ENCODE results near the gene SLC6A7.
"Not testable (repeated sequence)": the region's sequence is repeated elsewhere in the genome, so short reads cannot be mapped to it uniquely, and the experiment has no call there.

The SLC6A7 gene

DNA sequence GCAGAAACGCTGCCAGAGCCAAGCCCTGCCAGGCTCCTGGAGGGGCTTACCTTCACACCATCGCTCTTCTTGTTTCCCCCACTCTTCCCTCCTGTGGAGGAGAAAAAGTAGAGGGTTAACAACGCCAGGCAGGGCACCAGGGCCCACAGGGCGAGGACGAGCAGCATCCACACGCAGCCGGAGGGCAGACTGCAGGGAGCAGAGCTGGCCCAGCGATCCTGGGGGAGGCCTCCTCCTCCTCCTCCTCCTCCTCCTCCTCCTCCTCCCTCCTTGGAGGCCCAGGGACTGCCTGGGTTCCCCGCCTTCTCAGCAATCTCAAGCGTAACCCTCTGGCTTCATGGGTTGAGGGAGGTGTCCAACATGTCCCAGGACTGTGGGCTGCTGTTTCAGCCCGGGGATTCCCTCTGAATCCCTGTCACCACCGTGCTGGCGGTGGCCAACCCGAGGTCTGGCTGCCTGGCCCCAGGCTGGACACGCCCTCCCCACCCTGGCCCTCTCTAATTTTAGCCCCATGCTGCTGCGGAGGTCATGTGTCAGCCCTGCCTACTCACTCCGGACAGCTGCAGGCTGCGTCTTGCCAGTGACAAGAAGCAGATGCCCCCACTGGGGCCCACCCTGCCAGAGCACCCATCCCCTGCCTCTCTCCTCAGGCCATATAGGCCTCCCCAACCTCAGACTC is 55.4 kb downstream of the SLC6A7 start:
- DNase-seq: no peak

DNA sequence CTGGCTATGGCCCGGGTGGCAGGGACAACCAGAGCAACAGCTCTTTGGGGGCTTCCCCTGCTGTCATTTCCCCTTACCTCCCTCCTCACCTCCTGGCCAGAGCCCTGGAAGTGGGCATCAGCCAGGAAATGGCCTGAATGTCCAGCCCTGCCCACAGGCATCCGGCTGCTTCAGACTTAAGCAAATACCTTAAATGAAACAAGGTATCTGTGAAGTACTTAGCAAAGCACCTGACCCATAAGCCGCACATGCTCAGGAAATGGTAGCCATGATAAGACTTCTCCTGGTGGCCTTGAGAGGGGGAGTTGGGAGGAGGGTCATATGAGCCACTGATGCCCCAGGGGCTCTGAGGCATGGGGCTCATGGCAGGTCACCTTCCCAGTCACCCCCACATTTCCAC is 55.9 kb downstream of the SLC6A7 start:
- DNase-seq: no peak

DNA sequence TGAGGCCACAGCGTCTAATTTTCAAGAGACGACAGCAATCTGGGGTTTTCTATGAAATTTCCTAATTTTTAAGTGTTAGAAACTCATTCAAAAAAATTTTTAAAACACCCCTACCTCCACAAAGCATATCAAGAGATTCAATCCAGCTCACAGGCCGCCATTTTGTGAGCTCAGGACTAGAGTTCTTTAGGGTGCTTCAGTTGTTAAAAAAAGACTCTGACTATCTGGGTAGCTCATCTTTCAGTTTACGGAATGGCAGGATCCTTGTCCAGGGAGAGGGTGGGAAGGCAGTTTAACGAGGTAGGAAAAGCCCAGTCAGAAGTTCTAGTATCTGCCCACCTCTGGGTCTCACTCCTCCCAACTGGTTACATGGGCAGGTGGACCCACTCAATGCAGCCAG is 56.6 kb downstream of the SLC6A7 start:
- DNase-seq: no peak

DNA sequence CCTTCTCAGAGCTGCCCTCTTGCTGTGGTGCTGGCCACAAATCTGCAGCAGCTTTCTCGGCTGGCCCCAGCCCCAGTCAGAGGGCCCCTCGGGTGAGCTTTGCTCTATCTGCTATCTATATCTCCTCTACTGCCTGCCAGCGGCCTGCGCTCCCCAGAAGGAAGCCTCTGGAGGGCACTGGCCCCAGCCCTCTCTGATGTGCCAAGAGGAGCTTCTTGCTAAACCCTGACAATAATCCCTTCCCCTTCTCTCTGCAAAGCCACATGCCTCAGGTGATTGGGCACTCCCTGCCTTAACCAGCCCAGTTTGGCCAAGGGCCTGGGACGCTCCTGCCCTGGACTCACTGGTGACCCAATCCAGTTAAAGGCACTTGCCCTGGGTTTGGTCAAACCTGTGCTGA is 57.0 kb downstream of the SLC6A7 start:
- DNase-seq: no peak

DNA sequence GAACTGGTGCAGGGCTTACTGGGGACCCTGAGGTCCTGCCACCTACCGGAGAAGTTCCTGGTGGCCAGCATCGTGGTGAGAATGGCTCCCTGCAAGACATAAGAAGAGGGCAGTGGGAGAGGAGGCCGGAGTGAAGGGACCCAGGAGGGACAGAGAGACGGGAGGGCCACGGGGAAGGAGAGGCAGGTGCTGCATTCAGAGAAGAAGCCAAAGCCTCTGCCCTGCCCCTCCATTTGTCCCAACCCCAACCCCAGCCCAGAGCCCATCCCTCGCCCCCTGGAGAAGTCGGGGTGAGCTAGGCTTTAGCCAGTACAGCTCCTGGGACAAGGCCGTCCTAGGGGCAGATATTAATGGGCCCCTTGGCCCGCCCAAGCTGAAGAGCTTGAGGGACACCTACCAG is 57.9 kb downstream of the SLC6A7 start:
- DNase-seq: no peak

DNA sequence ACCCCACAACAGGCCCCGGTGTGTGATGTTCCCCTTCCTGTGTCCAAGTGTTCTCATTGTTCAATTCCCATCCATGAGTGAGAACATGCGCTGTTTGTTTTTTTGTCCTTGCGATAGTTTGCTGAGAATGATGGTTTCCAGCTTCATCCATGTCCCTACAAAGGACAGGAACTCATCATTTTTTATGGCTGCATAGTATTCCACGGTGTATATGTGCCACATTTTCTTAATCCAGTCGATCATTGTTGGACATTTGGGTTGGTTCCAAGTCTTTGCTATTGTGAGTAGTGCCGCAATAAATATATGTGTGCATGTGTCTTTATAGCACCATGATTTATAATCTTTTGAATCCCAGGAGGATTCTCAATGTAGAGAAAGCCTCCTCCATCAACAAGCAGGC is 58.6 kb downstream of the SLC6A7 start:
- DNase-seq: not testable (repeated sequence)

DNA sequence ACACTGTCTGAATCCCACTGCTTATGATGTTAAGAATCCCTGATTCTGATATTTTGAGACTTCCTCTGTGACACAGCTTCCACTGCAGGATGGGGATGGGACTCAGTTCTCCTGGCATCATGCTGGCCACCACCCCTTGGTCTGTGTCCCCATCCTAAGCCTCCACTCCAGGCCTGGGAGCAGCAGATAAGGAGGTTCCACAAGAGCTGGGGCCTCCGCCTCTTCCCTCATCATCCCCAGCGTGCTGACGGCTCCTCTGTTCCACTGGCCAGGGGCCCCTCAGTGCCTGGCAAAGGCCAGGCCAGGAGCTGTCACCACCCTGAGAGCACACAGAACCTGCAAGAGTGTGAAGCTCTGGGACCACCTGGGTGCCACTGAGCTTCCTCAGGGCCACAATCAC is 59.1 kb downstream of the SLC6A7 start:
- no peak for DNase-seq

DNA sequence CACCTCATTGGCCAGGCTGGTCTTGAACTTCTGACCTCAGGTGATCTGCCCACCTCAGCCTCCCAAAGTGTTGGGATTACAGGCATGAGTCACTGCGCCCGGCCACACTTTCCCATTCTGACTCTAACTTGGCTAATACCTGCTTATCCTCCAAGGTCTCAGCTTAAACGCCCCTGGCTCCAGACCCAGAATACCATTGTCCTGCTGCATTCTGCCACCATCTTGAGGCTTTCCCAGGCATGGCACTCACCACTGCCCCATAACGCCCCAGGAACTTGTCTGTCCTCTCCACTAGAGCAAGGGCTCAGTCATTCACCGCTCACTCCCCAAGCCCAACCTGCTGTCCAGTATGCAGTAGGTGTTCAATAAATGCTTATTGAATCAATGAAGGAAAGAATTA is 59.9 kb downstream of the SLC6A7 start:
- no peak for DNase-seq

DNA sequence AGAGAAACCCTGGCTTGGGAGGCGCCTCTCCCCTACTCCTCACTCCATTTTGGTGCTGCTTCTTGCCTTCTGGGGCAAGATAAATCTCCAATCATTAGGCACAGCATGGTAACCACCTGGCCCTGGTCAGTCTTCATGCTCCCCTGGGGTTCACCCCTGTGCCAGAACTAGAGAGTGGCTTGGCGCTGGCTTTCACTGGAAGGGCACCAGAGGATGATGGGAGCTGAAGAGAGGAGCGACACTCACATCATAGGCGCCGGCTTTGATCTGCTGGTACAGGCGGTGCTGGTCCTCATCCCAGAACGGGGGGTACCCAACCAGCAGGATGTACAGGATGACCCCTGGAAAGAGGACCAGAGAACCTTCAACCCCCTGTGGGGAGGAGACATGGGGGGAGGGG is 61.6 kb downstream of the SLC6A7 start:
- no peak for DNase-seq

DNA sequence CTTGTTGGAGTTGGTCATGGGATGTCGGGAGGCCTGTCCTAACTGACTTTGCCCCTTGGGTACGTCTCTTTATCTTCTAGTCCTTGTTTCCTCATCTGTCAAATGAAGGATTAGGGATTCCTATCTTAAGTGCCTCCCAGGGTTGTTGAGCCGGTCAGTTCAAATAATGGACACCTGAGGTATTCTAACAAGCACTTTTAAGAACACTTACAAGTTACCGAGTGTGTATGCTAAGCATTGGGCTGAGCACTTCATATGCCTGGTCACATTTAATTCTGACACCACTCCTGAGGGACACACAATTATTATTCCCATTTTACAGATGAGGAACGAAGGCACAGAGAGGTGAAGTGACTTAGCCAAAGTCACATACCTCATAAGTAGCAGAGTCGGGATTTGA is 62.6 kb downstream of the SLC6A7 start:
- no peak for DNase-seq

DNA sequence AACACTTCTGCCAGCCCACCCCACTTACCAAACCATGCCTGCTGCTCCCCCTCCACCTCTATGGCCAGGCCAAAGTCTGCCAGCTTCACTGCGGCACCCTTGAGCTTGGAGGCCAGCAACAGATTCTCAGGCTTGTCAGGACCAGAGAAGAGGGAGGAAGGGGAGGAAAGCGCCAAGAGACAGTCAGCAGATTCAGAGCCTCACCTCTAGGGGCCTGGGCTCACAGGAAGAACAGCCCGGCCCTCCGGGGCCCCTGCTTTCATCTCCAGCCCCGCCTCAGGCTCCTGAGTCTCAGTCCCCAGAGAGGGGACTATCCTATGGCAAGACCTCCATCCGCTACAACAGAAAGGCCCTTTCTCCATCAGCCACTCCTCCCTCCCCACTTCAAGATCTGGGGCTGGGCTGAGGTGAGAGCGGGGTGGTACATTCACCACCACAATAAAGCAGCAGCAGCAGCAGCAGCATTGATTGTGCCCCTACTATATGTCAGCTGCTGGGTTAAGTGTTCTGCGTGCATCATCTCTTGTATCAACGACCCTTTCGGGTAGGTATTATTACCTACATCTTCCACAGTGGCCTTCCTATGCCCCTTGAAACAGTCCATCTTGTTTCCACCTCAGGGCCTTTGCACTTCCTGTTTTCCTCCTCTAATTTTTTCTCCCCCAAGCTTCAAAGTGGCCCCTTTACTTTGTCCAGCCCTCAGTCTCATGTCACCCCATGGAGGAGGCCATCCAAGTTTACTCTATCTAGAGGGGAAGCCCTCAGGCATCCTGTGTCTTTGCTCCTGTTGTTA is 63.8 kb downstream of the SLC6A7 start:
- no peak for DNase-seq

DNA sequence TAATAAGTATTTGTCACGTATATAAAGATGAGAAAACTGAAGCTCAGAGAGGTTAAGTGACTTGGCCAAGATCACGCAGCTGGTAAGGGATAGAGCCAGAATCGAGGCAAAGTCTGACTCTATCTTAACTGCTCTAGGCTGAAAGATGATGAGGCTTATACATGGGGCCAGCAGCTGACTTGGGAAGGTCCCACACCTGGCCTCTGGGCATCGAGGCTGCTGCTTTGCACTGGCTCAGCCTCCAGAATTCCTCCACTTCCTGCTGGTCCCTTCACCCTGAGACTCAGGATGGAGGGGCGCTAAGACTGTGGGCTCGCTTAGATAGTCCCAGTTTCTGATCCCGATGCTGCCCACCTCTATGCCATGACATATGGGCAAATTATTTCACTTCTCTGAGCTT is 64.5 kb downstream of the SLC6A7 start:
- no peak for DNase-seq

DNA sequence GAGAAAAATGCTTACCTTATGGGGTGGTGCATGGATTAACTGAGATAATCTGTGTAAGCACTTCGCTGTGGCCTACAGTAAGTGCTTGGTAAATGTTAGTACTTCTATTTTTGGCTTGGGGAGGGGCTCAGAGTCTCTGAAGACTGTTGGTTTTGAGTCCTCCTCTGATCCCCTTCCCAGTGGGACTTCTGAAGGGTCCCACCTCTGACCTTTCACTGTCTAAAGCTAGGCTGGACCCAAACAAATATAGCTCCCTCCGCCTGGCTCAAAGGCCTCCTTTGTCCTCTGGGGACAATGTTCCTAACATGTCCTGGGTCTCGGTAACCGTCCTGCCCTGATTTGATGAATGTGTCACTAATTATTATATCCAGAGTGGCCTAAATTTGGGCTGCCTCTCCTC is 64.9 kb downstream of the SLC6A7 start:
- DNase-seq: no peak

DNA sequence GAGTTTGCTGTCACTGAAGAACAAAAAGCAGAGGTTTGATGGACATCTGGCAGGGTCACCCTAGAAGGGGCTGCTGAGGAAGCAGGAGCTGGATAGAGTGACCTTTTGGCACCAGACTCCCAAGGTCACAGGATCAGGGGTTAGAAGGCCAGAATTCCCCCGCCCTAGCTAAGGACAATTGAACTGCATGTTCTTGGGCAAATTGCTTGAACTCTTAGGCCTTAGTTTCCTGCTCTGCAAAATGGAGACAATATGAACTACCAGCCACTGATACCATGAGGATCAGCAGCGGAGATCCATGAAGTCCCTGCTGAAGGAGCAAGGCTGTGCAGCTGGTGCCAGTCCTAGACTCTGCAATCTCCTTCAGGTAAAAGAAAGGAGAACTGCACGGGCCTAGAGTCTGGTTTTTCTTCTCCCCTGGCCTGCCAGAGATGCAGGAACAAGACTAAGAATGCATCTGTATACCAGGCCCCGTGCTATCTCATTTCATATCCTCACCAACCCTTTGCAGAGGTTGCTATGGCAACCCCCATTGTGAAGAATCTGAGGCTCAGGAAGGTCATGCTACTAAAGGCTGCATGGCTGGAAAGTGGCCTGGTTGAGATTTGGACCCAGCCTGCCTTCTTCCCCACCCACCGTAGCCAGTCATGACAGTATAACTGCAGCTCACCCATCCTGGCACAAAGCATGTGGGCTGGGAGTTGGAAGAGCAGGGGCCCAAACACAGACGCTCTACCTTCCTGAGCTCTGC is 66.0 kb downstream of the SLC6A7 start:
- DNase-seq: no peak

DNA sequence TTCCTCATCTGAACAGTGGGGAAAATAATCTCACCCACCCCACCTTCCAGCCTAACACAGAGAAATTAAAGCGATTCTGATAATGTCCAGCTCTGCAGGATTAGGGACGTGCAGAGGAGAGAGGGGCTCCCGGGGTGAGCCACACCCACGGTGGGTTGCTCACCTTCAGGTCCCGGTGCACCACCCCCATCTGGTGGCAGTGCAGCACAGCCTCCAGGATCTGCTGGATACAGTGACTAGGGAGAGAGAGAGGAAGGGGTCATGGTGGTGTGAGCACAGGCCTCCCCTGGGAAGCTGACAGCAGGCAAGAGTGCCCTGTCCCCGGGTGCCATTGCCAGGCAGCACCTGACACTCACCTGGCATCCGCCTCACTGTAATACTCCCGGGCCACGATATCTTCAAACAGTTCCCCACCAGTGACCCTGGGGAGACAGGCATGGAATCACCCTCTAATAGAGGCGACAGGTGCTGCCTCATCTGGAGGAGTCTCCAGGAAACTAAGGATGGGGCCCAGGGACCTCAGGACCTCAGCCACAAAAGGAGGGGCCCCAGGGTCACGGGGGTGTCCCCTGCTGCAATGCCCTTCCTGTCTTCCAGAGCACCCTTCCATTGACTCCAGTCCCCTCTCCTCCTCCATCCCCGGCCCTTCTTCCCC is 66.7 kb downstream of the SLC6A7 start:
- no peak for DNase-seq

DNA sequence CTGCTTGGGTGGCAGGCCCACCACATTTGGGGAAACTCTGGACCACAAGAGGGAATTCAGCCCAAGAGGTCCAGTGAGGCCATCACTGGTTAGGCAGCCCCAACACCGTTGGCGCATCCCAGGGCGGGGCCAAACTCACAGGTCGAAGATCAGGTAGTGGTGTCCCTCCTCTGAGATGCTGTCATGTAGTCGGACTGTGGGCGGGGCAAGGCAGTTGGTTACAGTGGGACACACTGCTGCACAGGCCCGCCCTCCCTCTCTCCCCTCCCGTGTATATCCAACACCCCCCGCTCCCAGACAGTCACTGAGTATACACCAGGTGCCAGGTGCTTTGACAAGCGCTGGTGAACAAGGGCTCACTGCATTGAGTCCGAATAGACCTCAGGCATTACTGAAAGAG is 67.6 kb downstream of the SLC6A7 start:
- DNase-seq: no peak

DNA sequence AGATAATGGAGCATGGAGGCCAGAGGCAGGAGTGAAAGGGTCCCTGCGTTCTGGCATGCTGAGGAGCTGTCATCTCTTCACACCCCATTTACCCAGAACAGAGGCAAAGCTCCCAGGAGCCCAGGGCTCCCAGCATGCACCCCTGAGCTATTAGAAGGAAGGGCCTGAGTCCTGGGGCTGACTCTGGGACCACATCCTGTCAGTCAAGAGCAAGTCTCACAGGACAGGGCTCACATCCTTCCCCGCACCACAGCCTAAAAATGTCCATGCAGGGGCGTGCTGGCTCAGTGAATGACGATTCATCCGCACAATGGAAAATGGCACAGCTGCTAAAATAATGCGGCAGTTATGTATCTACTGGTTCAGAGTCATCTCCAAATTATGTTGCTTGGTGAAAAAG is 68.3 kb downstream of the SLC6A7 start:
- DNase-seq: no peak

Data from CD4-positive, alpha-beta T cell treated with Interferon gamma for 1 hour (primary cell).